Epithelial cell of proximal tubule (primary cell): Measurements from ENCODE around the gene ANKMY1. TPM values are rescaled to one million over a fixed set of nuclear protein-coding genes. Genes with fewer than 3 reads are reported as not detected.

Experiments used
- DNase-seq: peaks from one replicate; pipeline ENCODE4 v3.0.0-alpha.2; 2011; ENCODE audit warnings: low read depth
- H3K4me3 ChIP-seq: 2 replicates; pipeline ENCODE4 v1.5.1; 2011; ENCODE audit warnings: low read depth, mild to moderate bottlenecking, low read length
- total RNA-seq: library from RNA; depleted of rRNA; stranded (reverse); fragments of >200 nt; gene quantifications from 2 replicates; pipeline ENCODE4 v1.2.3, GENCODE V29; 2015
- TF ChIP-seq, protein P1 (sequence below): conservative IDR thresholded peaks from 2 replicates; pipeline ENCODE4 v1.5.1; 2012; ENCODE audit warnings: low read depth, mild to moderate bottlenecking, low read length

Gene ANKMY1
- total RNA-seq, 1 donor from 2014 or later = 4.0 TPM

DNA sequence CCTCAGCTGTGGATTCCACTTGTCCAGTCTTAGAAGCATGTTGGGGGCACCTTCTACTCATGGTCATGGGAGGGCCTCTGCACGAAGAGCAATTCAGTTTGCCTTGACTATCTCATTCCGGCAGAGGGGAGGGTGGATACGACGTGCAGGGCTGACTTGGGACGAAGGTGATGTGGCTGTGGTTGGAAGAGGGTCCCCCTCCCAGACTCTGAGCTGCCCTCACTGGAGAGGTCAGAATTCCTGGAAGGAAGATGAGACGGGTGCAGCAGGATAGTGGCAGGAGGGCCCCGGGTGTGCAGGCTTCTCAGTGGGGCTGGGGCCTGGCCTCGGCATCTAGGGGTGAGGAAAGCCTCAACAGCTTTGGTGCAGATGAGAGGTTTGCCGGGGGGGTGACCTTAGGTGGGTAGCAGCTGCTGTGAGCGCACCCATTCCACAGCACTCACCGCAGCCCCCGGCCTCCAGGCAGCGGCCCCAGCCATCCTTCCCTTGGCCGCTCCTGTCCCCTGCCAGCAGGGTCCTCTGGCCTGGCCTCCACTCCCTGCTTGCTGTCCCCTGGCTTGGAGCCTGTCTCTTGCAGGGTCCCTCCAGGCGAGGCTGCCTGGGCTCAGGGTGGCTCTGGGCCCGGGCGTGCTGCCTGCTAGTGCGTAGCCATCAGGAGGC, 13.7 kb upstream of the ANKMY1 start:
- H3K4me3 ChIP-seq = no peak overlapping the region
- TF ChIP-seq, protein P1, sequence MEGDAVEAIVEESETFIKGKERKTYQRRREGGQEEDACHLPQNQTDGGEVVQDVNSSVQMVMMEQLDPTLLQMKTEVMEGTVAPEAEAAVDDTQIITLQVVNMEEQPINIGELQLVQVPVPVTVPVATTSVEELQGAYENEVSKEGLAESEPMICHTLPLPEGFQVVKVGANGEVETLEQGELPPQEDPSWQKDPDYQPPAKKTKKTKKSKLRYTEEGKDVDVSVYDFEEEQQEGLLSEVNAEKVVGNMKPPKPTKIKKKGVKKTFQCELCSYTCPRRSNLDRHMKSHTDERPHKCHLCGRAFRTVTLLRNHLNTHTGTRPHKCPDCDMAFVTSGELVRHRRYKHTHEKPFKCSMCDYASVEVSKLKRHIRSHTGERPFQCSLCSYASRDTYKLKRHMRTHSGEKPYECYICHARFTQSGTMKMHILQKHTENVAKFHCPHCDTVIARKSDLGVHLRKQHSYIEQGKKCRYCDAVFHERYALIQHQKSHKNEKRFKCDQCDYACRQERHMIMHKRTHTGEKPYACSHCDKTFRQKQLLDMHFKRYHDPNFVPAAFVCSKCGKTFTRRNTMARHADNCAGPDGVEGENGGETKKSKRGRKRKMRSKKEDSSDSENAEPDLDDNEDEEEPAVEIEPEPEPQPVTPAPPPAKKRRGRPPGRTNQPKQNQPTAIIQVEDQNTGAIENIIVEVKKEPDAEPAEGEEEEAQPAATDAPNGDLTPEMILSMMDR = no peak
- no peak for DNase-seq

DNA sequence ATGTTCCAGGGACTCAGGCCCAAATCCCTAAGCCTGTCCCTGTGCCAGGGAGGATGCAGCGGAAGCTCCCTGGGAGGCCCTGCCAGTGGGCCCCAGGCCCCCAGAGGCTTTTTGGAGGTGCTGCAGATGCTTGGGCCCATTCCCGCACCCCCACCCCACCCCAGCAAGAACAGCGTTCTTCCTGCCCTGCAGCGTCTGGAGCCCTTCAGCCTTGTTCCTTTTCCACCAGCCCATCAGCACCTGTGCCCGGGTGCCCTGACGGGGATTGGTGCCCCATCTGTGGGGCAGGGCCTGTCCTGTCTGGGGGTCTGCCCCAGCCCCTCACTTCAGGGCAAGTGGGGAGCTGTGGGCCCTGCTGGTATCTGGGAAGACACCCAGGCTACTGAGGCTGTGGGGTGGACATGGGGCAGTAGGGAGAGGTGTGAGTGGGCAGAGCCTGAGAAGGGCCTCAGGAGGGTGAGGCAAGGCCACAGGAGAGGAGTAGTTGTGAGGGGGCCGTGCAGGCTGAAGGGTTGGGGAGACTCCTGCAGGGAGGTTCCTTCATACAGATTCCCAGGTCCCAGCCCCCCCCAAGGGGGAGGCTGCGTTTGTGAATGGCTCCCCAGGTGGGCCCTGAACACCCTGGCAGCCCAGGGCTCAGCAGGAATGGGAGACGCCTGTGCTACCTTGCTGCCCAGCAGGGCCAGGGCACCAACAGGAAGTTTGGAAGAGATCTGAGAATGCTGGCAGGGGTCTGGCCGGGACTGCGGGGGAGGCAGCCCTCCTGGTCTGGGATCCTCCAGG, 12.9 kb upstream of the ANKMY1 start:
- TF ChIP-seq, protein P1 = no peak
- no peak for DNase-seq
- no peak overlapping the region for H3K4me3 ChIP-seq

DNA sequence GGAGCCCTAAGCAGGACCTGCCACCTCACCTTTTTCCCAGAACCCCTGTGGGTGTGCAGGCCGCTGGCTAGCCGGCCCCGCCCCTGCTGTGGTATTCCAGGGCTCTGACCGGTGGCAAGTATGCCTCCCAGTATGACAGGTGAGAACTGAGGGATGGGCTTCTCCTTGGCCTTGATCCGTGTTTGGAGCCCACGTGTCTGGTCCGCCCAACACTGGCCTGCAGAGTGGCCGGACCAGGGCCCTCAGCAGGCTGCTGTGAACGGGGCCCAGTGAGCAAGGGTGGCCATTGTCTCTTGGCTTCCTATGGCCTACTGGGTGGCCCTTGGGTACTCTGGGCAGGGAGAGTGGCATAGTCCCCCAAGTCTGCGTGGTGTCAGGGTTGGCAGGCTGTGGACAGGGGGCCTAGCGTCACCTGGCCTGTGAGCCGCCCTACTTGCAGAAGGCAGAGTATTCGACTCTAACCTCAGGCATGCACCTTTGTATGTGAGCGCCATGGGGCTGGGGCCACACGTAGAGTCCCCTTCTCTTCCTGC, 12.3 kb upstream of the ANKMY1 start:
- H3K4me3 ChIP-seq = no peak overlapping the region
- TF ChIP-seq, protein P1 = no peak
- no peak for DNase-seq

DNA sequence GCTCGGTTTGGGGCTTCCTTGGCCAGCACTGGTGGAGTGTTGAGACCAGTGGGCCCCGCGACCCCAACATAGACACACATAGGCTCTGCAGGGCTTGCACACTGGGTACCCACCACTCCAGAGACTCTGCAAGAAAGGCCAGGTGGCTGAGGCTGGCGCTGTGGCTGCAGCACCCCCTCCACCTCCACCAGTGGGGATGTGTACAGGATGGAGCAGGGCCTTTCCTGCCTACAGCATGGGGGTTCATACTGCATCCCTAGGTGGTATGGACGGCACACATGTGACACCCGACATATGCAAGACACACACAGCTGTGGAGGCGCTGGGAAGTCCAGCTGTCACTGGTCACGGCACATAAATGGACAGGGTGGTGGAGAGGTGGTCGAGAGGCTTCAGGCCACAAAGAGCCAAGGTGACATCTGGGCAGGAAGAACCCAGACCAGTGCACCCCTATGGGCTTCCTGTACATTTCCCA, 11.8 kb upstream of the ANKMY1 start:
- peak overlapping the region; percentile 70 for H3K4me3 ChIP-seq
- TF ChIP-seq, protein P1 = no peak
- DNase-seq = no peak

- TF ChIP-seq, protein P1 = no peak
- peak overlapping the region; percentile 70 for H3K4me3 ChIP-seq
- no peak for DNase-seq
Observed at GRCh38 chr2:240568678-240569522, 11.1 kb upstream of the ANKMY1 start.

DNA sequence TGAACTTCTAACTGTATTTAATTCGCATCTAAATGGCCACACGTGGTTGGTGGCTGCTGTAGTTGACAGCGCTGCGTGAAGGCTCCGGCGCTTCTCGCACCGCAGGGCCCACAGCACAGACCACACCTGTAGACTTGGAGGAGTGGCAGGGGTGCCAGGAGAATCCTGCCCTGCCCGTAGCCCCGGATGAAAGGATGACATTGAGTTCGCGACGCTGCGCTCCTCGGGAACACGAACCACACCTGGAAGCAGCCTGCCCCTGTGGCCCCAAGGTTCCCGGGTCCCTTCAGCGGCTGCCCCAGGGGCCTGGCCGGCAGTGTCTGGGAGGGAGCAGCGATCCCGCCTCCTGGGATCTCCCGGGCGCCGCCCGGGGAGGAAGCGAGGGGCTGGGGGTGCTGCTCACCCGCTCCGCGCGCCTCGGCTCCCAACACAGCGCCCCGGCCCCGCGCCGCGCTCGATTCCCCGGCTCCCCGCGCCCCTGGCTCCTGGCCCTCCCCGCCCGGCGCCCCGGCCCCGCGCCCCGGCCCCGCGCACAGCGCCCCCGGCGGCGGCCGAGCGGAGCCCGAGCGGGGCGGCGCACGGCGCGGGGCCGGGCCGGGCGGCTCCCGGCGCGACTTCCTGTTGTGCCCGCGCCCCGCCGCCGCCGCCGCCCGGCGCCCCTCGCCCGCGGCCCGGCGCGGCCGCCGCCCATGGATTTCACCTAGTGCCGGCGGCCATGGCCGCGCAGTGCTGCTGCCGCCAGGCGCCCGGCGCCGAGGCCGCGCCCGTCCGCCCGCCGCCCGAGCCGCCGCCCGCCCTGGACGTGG, 10.3 kb upstream of the ANKMY1 start, which contains the start of gene RNPEPL1:
RNPEPL1 (plus strand) TSS at position 613 of the 806 bp plus-strand sequence; CDS start at position 716, 103 bp downstream.
- TF ChIP-seq, protein P1 = no peak
- H3K4me3 ChIP-seq = peak within 1 kb of the TSS; percentile 70
- DNase-seq = no peak
